ENCODE measurements around the gene TMEM123.
"Not testable (repeated sequence)": the region's sequence is repeated elsewhere in the genome, so short reads cannot be mapped to it uniquely, and the experiment has no call there.

TMEM123 gene

DNA sequence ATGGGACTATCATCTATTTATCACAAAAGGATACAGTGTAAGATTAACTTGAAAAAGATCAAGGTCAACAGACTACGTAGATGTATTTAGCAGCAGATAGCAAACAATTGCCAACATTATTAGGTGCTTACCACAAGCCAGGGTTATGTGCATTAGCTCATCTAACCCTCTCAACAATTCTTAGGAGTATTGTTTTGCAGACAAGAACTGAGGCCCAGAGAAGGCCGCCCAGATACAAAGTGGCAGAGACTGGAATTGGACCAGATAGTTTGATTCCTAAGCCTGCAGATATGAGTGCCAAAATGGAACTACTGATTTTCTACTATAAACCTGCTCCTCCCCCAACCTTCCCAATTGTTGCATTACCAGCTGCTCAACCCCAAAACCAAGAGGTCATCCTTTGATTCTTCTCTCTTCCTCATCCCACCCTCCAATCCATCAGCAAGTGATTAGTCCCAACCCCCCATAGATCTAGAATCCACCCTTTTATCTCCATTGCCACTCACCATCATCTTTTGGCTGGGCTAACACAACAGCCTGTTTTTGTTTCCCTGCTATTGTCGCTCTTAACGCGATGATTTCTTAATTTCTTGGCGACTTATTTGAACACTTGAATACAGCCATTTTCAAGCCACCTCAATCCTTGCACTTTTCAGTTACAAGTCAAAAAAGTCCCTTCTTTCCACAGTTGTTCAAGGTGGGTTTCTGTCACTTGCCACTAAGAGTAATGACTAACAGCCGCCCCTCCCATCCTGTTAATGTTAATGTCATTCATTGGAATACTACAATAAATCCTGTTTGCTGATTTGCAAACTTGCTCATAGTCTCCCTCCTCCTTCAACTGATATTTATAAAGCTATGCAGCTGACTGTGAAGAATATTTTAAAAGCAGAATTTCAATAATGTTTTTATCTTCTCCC lies 2.7 kb downstream of the TMEM123 start:
- DNase-seq (ENCODE audit: low read depth, low spot score): no peak

DNA sequence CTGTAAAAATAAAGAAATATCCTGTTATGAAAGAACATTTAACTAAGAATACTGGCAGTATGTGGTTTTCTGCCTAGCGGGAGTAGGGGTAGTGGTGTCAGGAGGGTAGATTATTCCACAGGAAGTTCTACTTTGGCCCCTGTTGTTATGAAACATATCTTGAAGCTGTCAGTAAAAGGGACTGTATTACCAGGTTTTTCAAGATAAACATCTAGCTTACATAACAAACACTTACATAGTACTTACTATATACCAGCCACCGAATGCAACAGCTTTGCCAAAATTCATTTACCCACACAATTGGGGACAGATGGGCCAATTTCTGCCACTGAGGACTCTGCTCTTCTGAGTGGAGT lies 3.7 kb downstream of the TMEM123 start:
- no peak for DNase-seq (ENCODE audit: low read depth, low spot score)

DNA sequence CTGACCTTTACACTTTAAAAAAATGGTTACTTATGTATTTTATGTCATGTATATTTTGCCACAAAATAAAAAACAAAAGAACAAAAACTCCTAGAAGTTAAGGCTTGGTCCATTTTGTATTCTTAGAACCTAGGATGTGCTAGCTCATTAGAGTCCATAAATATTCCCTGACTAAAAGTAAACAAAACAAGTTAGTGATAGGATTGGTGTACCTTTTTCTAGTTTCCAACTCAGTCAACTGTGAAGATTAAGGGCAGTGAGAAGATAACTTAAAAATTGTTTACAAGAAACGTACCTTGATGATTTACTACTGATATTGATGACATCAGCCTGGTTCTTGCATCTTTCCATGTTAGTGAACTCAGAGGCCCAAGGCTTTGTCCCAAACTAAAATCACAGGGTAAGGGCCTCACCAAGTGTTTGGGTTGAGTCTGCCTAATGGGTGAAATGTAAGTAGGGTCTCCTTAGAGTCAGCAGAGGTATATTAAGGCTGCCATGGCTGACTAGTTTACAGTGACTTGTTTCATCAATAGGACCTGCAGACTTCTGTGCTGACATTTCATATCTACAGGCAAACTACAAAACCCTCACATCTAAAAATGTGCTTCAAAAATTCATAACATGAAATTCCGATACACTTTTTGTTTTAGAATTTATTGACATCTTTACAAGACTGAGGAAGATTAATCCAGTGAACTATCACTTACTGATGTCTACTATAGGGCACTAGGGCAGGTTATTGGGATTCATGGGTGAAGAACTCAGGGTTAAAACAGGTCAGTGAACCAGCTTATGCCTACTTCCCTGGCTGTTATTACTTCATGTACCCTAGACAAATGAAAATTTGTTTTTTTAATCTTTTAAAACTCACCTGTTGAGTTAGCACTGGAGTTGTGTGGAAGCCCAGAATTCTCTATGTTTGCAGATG lies 4.4 kb downstream of the TMEM123 start:
- DNase-seq (ENCODE audit: low read depth, low spot score): no peak

DNA sequence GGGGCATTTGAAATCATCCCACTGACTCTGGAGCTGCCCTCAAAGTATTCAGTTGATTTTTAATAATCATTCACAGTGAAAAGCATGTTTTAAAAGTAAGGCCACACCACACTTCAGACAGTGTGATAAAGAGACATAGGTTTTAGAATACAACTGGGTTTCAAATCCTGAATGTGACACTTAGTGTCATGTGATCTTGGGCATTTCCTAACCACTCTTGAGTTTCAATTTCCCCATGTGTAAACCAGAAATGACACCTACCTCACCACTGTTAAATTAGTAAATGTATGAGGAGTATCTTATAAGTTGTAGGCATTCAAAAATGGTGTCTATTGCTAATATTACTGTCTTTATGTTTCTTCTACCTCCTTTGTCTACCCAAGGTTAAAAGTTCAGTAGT lies 5.4 kb downstream of the TMEM123 start:
- no peak for DNase-seq (ENCODE audit: low read depth, low spot score)

DNA sequence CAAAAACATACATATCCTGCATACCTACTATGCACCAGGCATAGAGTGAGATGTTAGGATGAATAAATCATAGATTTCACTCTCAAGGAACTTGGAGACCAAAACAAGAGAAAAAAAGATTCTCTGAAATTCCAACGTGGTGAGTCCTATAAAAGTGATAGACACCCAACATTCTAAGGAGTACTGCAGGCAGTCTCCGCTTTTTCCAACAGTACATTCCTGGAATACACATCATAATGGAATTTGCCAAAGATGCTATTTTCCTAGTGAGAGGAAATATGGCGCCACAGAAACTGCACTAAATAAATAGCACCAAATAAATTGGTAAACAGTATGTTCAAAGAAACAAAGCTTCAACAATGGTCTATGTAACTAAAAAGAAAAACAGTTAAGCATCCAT lies 6.0 kb downstream of the TMEM123 start:
- no peak for DNase-seq (ENCODE audit: low read depth, low spot score)

DNA sequence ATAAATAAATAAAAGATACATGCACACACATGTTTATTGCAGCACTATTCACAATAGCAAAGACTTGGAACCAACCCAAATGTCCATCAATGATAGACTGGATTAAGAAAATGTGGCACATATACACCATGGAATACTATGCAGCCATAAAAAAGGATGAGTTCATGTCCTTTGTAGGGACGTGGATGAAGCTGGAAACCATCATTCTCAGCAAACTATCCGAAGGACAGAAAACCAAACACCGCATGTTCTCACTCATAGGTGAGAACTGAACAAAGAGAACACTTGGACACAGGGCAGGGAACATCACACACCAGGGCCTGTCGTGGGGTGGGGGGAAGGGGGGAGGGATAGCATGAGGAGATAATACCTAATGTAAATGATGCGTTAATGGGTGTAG lies 7.9 kb downstream of the TMEM123 start:
- DNase-seq (ENCODE audit: low read depth, low spot score): not testable (repeated sequence)

DNA sequence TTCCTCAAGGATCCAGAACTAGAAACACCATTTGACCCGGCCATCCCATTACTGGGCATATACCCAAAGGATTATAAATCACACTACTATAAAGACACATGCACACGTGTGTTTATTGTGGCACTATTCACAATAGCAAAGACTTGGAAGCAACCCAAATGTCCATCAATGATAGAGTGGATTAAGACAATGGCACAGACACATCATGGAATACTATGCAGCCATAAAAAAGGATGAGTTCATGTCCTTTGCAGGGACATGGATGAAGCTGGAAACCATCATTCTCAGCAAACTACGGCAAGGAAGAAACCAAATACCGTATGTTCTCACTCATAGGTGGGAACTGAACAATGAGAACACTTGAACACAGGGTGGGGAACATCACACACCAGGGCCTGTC lies 8.4 kb downstream of the TMEM123 start:
- not testable (repeated sequence) for DNase-seq (ENCODE audit: low read depth, low spot score)

DNA sequence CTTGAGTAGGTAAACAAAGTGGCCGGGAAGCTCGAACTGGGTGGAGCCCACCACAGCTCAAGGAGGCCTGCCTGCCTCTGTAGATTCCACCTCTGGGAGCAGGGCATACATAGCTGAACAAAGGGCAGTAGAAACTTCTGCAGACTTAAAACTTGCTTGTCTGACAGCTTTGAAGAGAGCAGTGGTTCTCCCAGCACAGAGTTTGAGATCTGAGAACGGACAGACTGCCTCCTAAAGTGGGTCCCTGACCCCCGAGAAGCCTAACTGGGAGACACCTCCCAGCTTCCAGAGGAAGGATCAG lies 13.6 kb downstream of the TMEM123 start:
- DNase-seq (ENCODE audit: low read depth, low spot score): not testable (repeated sequence)

DNA sequence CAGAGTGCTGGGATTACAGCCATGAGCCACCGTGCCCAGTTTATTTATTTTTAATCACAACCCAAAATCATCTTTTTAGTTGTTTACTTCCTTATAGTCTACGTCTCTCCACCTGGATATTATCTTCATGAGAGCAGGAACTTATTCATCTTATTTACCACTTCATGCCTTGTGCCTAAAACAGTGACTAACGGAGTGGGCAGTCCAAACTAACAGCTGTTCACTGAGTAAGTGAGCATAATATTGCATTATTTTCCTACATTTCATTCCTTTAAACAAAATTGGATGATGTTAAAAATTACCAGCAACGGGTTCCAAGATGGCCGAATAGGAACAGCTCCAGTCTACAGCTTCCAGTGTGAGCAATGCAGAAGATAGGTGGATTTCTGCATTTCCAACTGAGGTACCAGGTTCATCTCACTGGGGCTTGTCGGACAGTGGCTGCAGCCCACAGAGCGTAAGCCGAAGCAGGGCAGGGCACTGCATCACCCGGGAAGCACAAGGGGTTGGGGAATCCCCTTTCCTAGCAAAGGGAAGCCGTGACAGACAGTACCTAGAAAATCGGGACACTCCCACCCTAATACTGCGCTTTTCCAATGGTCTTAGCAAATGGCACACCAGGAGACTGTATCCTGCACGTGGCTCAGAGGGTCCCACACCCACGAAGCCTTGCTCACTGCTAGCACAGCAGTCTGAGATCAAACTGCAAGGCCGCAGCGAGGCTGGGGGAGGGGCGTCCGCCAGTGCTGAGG lies 14.1 kb downstream of the TMEM123 start:
- no peak for DNase-seq (ENCODE audit: low read depth, low spot score)

DNA sequence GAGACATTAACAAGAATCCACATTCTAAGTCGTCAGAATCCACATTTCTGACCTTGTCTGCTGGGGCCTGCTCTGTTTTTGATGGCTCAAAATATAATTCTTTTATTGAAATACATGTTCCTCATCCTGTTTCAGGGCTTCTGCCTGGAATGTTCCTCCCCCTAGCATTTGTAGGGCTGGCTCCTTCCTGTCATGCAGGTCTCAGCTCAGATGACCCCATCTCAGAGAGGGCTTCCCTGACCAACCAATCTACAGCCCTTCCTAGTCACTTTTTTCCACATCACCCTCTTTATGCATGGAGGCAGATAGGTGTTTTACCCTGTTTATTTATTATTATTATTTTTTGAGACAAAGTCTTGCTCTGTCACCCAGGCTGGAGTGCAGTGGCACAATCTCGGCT lies 14.8 kb downstream of the TMEM123 start:
- no peak for DNase-seq (ENCODE audit: low read depth, low spot score)

DNA sequence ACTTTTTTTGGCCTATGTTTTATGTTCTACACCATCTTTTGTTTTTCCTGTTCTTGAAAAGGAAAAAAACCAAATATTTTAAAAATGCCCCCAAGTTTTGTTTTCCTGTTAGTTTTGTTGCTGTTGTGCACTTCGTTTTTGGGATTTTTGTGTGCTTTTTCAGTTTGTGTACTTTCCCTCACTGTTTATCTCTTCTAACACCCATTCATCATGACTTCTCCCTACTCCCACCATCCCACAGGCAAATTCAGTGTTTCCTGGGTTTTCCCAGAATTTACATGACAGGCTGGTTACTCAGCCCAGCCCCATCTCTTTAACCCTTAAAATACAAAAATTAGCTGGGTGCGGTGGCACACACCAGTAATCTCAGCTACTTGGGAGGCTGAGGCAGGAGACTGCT lies 15.6 kb downstream of the TMEM123 start:
- no peak for DNase-seq (ENCODE audit: low read depth, low spot score)

DNA sequence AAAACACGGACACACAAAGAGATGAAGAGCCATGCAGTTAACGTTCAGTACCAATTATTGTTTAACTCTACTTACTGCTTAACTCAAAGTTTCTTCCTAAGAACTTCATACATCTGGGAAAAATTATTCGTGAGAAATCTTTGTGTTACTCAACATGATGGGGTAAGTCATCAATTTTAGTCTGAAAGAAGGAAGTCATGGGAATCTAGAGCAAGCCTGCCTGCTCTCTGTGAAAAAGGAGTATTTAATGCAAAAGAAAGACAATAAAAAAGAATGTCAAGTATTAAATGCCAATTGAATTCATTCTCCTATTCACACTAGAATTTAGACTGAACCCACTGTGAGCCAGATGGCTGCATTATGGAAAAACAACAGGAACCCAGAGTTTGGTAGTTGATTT lies 16.0 kb downstream of the TMEM123 start:
- no peak for DNase-seq (ENCODE audit: low read depth, low spot score)

DNA sequence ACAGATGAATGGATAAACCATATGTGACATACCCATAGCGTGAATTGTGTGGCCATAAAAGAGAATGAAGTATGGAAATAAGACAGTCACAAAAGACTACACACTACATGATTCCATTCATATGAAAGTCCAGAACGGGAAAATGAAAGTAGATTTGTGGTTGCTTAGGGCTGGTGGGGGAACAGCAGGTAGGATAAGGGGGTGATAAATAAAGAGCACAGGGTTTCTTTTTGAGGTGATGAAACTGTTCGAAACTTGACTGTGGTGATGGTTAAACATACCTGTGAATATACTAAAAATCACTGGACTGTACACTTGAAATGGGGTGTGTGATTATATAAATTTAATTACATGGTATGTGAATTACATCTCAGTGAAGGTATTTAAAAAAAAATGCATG lies 16.9 kb downstream of the TMEM123 start:
- no peak for DNase-seq (ENCODE audit: low read depth, low spot score)

DNA sequence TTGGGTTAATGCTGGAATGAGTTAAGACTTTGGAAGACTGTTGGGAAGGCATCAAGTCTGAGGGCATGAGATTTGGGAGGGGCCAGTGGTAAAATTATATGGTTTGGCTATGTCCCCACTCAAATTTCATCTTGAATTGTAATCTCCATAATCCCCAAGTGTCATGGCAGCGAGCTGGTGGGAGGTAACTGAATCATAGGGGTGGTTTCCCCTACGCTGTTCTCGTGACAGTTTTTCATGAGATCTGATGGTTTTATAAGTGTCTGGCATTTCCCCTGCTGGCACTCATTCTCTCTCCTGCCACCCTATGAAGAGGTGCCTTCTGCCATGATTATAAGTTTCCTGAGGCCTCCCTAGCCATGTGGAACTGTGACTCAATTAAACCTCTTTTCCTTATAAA lies 19.0 kb downstream of the TMEM123 start:
- DNase-seq (ENCODE audit: low read depth, low spot score): not testable (repeated sequence)

DNA sequence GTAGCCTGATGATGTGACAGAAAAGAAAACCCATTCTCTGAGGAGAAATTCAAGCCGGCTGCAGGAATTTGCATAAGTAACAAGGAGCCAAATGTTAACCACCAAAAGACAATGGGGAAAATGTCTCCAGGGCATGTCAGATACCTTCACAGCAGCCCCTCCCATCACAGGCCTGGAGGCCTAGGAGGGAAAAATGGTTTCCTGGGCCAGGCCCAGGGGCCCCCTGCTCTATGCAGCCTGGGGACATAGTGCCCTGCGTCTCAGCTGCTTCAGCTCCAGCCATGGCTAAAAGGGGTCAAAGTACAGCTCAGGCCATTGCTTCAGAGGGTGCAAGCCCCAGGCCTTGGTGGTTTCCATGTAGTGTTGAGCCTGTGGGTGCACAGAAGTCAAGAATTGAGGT lies 20.0 kb downstream of the TMEM123 start:
- DNase-seq (ENCODE audit: low read depth, low spot score): not testable (repeated sequence)

DNA sequence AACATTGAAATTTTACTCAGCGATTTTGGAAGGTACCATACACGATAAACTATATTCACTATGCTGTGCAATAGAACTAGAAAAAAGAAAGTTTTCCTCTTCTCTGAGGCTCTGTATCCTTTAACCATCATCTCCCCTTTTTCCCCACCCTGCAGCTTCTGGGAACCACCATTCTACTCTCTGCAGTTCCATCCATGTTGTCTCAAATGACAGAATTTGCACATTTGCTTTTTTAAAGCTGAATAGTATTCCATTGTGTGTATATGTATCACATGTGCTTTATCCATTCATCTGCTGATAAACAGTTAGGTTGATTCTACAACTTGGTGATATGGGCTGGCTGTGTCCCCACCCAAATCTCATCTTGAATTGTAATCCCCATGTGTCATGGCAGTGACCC lies 21.2 kb downstream of the TMEM123 start:
- DNase-seq (ENCODE audit: low read depth, low spot score): no peak

DNA sequence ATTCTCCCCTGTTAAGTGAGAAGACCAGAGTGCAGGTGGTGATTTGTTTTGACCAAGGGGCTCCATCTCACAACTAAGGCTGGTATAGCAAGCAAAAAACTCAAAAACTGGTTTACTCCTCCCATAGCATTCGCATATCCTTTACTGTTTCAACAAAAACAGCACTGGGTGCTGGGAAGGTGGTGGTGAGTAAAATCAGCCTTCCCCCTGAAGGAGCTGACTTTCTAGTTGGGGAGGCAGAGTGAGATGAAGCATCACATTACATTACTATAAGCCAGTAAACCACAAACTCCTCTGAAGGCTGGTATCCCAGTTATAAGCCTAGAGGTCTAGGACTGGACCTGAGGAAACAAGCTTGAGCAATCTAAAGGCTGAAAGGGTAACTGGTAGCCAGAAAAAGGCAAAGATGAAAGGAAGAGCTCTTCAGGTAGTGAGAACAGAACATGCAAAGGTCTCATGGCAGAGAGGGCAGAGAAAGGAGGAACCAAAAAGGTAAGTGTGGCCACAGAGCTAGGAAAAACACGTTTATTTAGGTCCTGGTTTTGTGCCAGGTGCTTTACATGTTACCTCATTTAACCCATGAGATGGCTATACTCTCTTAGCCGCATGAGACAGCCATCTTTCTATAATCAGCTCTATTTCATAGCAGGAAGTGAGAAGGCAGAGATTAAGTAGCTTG lies 22.3 kb downstream of the TMEM123 start:
- no peak for DNase-seq (ENCODE audit: low read depth, low spot score)

DNA sequence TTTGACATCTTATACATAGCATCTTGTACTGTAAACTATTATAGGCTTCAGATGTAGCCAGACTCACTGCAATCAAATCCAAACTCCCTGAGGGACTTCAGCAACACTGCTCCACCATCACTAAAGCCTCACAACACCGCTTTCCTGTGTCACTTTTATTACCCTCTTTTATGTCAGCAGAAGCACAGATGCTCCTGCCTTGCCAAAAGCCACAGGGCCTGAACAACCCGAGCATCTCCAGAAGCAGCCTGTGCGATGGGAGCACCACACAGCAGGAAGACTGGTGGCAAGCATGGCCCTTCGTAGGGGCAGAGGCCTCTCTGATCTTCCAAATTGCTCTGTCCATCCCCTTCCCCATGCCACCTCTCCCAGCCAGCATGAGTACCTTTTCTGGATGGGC lies 22.9 kb downstream of the TMEM123 start:
- DNase-seq (ENCODE audit: low read depth, low spot score): no peak

DNA sequence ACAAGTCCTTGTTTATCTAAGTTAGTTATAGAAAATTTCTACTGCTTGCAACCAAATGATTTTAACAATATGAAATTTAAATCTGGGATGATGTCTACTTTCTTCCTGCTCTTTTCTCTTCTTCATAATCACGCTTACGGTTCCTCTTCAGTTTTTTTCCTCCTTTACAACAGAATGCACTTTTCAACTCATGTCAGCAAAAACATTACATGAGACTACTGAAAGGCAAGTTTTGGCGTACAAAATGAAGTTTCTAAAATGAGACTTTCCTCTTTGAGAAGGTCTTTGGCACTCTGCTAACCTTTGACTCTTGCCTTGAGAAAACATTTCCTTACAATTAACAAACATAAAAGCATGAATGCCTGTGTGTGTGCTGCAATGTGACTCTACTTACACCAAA lies 23.3 kb downstream of the TMEM123 start:
- DNase-seq (ENCODE audit: low read depth, low spot score): no peak

DNA sequence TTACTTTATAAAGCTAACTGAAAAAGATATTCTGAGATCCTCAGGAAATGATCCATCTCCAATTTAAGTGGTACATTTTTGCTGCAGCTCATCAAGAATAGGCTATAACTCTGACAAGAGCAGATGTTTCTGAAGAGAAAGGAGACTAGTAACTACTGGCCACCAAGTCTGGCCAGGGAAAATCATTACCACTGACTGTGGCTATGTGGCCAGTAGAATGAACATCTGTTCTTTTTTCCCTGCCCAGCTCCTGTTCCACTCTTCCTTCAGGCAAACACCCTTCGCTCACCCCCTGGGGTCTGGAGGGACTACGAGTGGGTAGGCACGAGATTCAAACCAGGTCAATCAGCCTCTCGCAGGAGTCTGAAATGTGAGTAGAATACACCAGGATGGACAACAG lies 23.9 kb downstream of the TMEM123 start:
- DNase-seq (ENCODE audit: low read depth, low spot score): no peak

DNA sequence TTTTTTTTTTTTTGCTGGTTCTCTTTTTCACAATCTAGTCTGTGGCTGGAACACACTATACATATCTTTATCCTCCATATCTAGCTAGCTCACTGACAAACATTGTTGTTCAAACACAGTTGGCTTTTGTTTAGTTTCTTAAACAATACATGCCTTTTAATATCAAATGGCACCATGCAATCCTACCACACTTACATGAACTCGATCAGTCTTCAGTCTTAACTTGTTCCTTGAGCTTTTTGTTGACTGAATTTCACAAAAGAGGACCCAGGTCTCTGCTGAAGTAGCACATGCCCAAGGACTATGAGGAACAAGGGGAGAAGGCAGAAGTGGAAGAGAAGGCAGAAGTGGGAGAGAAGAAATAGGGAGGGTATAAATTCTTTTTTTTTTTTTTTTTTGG lies 25.5 kb downstream of the TMEM123 start:
- DNase-seq (ENCODE audit: low read depth, low spot score): no peak

DNA sequence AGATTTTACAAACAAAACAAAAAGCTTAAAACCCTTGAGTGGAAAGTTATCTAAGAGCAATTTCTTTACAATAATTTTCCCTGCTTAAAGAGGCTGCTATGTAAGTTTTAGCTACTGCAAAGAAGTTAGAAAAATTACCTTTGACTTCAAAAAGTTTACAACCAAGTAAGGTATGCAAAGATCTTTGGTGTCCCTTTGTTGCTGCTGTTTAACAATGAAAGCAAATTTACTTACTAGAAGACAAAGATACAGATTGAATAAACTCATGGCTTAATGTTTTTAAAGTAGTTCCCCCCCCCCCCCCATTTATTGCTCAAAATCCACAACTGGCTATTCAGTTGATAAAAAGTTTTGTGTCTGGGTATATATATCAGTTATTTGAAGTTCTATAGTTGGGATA lies 26.0 kb downstream of the TMEM123 start:
- DNase-seq (ENCODE audit: low read depth, low spot score): no peak
